NCI-H774 (cell line): Measurements from ENCODE around the gene GZF1.
A peak's percentile ranks its signal among the peaks of the same experiment; 100 is the strongest.
"Not testable (repeated sequence)": the region's sequence is repeated elsewhere in the genome, so short reads cannot be mapped to it uniquely, and the experiment has no call there.

ENCODE experiments used
- DNase-seq: peaks from one replicate; lab custom pipeline; 2025; lab: John Stamatoyannopoulos, UW

The GZF1 gene

DNA sequence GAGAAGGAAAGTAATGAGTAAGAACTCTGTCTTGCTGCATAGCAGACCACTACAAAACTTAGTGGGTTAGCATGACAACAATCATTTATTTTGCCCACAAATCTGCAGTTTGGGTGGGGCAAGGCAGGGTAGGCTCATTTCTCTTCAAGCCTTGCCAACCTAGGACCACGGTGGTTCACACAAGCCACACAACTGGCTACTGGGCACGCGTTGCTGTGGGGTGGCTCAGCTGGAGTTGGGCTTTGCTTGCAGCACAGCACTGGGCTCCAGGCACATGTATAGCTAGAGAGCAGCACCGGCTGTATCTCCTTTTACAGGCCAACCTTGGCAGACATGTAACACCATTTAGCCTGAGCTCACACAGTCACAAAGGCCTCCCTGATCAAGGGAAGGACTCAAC, 16.0 kb upstream of the GZF1 start:
- DNase-seq, result no peak

DNA sequence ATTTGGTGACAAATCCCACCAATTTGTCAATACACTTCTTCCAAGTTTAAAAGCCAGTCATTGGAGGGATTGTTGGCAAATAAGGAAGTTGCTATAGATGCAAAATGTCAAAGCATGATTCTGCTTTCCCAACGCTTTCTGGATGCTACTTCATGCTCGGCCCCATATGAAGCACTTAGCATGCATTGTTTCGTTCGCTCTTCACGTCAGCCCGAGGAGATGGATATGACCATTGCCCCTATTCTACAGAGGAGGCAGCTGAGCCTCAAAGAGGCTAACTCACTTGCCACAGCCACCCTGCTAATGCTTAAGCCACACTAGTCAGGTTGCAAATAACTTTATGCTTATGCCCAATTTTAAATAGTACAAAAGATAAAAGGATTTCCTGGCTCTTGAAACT, 14.2 kb upstream of the GZF1 start:
- no peak for DNase-seq

DNA sequence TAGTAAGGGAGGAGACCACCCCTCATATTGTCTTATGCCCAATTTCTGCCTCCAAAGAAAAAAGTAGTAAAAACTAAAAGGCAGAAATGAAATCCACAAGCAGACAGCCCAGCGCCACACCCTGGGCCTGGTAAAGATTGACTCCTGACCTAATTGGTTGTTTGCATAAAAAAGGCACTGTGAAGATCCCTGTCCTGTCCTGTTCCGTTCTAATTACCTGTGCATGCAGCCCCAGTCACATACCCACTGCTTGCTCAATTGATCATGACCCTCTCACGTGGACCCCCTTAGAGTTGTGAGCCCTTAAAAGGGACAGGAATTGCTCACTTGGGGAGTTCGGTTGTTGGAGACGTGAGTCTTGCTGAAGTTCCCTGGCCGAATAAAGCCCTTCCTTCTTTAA, 13.5 kb upstream of the GZF1 start:
- DNase-seq, result not testable (repeated sequence)

DNA sequence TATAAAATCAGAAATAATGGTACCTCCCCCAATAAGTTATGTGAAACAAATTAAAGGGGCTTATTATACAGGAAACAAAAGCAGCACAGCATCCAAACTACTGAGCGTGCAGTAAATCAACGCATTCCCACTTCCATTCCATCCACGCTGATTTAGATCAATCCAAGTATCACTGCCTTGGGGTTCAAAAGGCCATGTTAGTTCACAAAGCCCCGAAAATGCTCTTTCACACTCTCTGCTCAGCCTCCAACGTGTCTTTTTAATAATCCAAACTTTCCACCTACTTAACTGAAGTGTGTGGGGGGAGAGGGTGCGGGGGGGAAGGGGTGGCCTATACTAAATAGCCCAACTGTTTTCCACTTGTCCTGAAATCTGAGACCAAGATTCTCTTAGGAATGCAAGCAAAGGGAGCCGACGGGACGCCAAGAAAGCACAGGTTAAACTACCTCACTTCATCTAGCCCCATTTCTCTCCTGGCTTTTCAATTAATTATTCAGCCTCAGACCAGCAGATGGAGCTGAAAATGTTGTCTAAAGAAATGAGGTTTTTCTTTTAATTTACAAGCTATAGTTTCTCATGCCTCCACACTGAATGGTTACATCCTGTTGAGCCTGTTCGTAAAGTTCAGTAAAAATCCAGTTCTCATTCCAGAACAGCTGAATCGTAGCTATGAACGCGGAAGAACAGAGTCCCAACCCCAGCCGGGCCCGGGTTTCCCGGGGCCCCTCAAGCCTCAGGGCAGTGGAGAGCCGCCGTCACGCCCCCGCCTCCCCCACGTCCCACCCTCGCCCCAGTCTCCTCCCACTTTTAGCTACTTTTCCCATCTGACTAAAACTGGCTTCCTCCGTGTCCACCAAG, 12.4 kb upstream of the GZF1 start:
- DNase-seq, result peak; percentile 45

DNA sequence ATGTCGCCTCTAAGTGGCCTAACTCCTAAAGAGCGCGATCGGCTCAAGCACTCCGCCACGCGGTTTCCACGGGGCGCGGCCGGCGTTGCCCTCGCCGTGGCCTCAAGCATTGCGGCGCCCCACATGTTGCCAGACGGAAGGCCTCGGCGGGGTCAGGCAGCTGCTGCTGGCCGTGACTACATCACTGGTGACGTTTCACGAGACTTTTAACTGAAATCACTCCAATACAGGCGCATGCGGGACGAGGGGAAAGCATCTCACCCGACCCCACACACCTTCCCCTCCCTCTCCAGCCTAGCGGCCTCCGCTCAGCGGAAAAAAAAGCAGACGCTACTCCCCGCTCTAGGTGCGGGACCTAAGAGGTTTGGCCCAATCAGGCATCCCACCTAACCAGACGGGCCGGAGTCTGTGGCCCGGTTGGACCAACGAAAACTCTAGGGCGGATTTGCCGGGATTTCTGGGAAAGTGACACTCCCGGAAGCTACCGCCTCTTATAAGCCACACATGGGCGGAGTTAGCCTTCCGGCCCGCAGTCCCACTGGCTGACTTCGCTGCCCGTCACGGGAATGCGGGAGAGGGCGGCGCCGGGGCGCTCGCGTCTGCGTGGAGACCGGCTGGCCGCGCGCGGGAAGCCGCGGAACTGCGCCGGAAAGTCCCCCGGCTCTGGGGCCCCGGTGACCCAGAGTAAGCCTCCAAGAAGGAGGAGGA, 11.6 kb upstream of the GZF1 start, which contains the start of gene NXT1:
Gene NXT1, plus strand, starts transcription at position 596 of the 708 bp plus-strand sequence. CDS start 3,251 bp downstream, outside the sequence.
- DNase-seq, result peak; percentile 98

DNA sequence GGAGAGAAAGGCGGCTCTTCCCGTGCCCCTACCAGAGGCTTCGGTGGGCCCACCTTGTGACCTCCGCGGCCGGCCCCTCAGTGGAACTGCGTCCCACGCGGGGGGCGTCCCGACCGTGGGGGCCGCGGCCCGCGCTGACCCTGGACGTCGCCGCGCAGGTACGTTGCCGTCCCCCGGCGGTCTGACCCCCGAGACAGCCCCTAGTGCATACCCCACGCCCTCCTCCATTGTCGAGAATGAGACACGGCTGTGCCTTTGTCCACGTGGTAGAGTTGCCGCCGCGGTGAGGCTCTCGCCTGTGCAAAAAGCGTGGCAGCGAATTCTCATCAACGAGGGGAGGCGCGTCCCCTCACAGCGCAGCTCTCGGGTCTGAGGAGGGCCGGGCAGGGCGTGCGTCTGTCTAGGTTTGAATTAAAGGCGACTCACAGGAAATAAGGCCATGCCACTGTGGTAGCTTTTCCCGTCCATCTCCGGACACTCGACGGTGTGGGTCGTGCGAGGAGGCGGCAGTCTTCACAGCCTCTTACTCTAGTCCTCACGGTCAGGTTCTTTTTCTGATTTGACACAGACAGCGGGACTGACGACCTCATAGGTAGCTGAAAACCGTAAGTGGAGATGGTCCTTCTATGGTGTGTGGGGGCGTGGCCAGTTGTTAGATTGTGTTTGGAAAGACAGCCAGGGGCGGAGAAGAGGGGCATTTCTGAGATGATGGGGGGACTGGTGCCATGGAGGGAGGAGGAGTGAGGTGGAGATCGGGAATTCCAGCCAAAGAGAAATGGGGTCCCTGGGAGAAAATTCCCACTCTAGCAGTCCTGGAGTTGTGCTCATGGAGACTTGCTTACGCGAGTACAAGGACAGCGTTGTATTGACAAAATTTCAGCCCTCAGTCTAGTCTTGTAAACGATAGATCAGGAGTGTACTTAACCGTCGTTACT, 10.8 kb upstream of the GZF1 start:
- no peak for DNase-seq

DNA sequence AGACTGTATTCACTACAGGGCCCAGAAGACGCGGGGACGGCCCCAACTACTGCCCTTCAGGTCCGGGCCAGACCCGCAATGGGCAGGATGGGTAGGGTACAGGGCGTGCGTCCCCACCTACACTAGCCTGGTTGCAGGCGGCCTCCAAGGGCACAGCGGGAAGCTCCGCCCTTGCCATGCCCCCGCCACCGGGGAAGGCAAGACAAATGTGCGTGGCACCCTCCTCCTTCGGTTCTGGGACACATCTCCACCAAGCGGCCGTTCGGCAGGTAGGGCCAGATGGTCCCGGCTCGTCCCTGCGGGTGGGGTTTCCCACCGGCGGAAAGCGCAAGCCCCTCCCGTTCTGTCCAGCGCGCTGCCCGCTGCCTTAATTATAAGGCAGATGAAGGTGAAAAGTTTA, 5.8 kb upstream of the GZF1 start:
- DNase-seq, result no peak

DNA sequence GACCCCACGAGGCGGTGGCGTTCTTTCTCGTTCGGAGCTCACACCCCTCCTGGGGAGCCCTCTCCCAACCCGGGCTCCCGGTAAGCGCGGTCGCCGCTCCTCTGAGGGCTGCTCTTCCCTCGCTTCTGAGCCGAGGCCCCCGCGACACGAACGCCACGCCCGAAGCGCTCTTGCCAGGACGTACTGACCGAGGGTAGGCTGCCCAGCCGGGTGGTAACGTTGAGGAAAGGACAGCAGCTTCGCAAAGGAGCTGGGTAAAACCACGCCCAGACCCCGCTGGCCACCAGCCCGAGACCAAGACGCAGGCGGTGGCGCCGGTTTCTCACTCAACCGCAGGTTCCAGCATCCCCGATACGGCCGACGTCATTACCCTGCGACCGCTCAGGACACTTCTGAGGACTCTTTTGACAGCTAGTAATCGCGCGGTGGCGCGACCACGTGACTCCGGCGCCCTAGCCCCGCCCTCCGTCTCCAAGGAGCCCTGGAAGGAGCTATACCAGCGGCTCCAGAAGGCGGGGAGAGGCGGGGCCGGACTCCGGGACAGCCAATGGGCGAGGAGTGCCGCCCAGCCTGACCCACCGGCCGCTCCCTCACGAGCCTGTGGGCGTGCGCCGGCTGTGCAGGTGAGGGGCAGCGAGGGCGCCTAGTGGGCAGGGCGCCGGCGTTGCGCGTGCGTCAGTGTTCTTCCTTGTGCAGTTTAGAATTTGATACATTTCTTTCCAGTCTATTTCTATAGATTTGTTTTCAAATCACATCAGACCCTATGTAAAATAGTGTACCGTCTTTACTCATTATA, 4.0 kb upstream of the GZF1 start:
- peak; percentile 98 for DNase-seq

DNA sequence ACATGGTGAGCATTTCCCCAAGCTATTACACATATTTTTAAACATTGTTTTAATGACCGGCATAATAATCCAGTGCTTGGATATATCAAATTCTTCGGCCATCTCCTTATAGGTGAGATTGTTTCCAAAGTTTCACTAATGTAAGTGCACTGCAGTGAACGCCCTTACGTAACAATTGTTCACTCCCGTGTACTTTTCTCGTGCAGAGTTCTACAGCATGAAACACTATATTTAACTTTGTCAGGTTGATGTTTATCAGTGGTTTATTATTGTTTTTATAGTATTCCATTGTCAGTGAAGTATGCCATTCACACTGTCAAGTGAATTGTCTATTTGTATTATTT, 3.4 kb upstream of the GZF1 start:
- DNase-seq, result no peak

DNA sequence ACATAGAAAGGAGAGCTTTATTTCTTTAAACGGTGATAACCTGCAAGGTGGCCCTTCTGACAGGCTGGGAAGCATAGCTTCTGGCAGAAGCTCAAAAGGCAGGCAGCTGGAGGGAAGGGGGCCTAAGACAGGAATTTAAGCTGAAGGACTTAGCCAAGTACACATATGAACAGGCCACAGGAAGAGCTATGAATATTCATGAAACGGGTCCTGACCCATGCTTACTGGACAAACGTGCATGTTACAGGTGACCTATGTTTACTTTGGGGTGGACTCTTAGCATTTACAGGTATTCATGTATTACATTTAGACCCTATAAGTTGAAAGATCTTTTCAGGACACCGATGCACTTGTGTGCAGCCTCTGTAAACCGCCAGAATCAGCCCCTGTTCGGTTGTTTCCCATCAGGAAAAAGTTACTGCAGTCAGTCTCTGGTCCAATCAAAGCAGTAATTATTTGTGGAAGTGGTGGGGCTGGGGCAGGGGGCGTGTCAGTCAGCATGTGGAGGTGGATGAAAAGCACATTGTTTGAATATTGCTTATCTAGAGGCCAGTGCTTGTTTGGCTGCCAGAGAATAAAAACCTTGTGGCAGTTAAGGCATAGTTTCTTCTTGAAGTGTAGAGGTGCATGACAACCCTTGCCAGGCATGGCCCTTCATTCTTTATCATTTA, 2.9 kb upstream of the GZF1 start:
- DNase-seq, result no peak

DNA sequence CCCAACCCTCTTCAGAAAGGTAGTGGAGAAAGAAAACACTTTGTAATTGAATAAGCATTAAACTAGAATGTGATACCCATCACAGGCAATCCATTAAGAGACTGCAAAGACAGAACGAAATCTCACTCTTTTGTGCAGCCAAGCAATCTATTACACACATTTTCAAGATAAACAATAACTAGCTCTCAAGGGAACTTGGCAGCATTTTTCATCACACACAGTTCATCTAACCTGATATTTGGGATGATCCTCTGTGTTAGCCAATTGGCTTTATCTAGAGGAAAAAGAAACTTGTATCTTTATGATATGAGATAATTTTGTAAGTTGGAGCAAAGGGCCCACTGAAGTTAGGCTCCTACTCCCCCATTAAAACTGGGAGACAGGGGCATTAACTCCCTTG, 1.5 kb upstream of the GZF1 start:
- DNase-seq, result no peak

DNA sequence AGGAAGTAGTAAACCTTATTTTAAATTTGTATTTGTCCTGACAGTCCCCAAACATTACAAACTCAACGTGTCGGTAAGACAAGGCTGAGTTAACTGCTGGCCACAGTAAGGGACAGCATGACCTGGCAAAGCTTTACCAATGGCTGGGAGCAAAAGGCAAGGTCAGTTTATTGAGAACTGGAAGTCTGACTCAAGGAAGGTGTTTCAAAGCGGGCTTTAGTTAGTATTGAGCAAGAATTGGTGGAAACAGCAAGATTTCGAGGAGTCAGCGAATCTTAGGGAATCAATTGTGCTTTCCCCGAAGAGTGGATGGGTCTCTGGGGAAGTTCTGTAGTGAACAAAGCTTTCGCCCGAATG, 885 bp upstream of the GZF1 start:
- no peak for DNase-seq

DNA sequence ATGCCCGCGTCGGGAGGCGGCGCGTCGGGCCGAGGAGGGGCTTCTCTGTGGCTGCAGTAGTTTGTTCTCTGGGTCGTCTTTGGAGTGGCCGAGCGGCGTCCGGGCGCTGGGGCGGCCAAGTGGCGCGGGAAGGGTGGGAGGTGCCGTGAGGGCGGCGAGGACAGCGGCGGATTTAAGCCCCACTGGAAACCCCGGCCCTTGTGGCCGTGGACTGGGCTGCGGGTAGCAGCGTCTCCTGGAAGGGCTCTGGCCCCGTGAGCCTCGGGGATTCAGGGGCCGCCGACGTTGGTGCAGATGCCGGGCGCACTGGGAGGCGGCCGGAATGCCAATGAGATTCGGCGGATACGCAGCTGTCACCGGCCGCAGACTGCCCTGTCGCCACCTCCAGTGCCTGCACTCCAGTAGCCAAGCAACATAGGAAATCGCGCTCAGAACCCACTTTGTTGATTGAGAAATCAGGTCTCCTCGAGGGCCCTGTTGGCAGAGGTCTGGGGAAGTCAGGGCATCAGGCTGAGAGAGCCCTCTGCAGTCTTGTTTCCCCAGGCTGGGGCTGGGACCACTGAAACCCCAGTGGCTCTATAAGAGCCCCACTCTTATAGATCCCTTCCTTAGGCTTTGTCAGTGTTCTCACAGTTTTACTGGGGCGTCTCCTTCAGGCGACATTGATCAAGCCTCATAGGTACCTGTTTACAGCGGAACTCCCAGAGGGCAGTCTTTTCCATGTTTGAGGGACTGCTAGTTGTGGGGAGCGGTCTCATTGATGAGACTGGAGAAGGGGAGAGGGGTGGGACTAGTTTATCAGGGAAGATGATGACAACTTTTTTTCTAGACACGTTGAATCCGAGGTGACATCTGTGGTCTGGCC, 642 bp downstream of the GZF1 start:
- no peak for DNase-seq

DNA sequence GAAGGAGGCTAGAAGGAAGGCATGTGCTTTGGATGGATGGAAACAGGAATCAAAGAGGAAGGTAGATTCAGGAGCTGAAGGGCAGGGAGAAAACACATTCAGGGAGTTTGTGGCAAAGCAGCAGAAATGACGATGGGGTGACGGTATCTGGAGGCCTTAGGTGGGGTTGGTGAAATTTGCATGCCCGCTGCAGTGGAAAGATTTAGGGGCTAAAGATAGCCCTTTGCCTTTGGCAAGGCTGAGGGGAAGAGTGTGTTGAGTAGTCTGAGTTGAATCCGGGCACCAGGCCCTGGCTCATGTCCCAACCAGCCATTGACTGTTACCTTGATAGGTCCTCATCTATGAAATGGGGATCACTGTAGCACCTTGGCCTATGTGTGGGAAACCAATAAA, 1.3 kb downstream of the GZF1 start:
- DNase-seq, result no peak

DNA sequence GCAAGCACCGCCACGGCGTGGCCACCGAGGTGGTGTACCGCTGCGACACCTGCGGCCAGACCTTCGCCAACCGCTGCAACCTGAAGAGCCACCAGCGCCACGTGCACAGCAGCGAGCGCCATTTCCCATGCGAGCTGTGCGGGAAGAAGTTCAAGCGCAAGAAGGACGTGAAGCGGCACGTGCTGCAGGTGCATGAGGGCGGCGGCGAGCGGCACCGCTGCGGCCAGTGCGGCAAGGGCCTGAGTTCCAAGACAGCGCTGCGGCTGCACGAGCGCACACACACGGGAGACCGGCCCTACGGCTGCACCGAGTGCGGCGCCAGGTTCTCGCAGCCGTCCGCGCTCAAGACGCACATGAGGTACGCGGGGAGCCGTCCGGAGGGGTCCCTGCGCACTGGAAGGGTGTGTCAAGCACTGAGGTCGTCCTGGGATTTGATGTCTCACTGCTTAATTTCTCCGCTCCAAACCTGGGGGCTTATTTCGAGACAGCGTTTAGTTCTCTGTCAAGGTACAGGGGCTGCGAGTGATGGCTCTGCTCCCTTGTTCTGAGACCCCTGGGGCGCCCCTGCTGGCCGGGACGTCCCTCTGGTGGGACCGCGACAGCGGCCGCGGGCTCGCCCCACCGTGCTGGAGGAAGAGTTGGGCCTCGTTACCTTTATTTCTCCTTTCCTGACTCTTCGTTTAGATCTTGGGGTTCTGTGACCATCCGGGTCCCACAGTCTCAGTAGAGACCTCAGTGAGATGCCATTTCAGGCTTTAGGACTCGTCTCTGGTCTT, 3.6 kb downstream of the GZF1 start:
- no peak for DNase-seq

DNA sequence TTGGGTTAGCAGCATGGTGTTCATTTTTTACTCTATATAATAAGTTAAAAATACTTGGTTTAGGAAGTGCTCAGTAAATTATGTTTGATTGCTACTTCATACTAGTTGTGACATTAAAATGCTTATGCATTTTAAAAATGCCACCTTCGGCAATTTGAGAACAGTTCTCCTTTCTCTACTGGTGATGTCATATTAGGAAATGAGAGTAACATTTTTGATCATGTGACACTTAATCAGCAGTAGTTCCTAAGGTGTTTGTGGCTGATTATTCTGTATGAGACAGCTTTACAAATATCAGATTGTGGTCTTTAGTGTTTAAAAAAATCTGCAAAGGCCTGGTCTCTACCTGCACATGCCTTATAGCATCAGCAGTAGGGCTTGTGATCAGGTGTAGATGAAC, 4.4 kb downstream of the GZF1 start:
- no peak for DNase-seq

DNA sequence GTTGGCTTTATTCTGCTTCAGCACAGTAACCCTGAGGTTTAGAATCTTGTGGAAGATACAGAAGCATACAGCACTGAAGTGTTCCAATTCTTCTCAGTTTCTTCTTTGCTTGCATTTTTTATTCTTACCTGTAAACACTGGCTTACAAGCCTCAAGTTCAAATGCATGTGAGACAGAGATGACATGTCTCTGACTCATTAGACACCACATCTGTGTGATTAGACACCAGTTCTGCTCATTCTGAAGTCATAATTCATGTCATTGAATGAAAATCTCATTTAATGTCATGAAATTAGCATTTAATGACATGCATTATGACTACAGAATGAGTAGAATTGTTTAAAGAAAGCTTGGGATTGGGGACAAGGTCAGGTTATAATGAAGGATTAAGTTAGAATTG, 5.8 kb downstream of the GZF1 start:
- no peak for DNase-seq

DNA sequence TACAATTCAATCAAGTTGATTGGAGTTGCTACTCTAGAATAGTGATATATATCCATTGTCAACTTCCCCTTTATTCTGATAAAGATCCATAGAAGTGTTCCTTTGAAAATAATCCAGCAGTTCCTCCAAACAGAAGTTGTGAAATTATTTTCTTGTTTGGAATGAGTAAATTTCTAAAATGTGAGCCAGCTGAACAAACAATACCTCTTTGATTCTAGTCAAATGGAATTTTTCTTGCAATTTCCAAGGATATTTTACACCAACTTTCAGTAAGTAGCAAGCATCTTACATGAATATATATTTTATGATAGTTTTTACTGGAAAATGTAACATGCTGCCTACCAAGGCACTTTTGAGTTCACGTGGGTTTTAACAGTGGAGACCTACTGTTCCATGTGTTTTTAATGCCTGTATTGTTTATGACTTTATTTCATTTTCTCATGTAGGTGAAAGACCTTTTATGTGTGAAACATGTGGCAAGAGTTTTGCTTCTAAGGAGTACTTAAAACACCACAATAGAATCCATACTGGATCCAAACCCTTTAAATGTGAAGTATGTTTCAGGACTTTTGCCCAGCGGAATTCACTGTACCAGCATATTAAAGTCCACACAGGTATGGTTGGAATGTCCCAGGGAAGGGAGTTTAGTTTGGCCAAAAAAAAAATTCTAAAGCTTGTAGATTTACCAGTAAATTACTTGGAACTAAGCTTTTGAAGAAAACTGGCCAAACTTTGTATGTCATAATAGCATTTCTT, 6.5 kb downstream of the GZF1 start:
- no peak for DNase-seq
